Effector memory CD8-positive, alpha-beta T cell (primary cell): ENCODE results near the gene PUS7.
"Not testable (repeated sequence)": the region's sequence is repeated elsewhere in the genome, so short reads cannot be mapped to it uniquely, and the experiment has no call there.

Experiments
- ATAC-seq: fragments of 150-1000 bp; cut with Tn5 transposase; replicated peaks from 2 replicates; pipeline ENCODE4 v1.10.0; 2021; ENCODE audit warnings: mild to moderate bottlenecking, moderate library complexity
- DNase-seq, 3 experiments: peaks; one replicate each; pipeline ENCODE4 v3.0.0; 2021
- H3K27ac Mint-ChIP-seq, 2 donors: one replicate each; pipeline ENCODE4 v1.8.0; 2022; ENCODE audit warnings: mild to moderate bottlenecking in 2 of 2, mixed read lengths in 2 of 2, moderate library complexity in 2 of 2
- H3K27me3 Mint-ChIP-seq, 2 donors: one replicate each; pipeline ENCODE4 v1.8.0; 2022; ENCODE audit warnings: mixed read lengths in 2 of 2
- H3K36me3 Mint-ChIP-seq: one replicate; pipeline ENCODE4 v1.8.0; 2022; ENCODE audit warnings: mild to moderate bottlenecking, moderate library complexity, mixed read lengths; ENCODE audit not compliant: insufficient read depth
- H3K4me1 Mint-ChIP-seq, 2 donors: one replicate each; pipeline ENCODE4 v1.8.0; 2022; ENCODE audit warnings: low read depth in 2 of 2, mixed read lengths in 2 of 2
- H3K4me3 Mint-ChIP-seq, 2 donors: one replicate each; pipeline ENCODE4 v1.8.0; 2022; ENCODE audit warnings: mild to moderate bottlenecking in 2 of 2, mixed read lengths in 2 of 2, moderate library complexity in 2 of 2
- H3K9me3 Mint-ChIP-seq, 2 donors: one replicate each; pipeline ENCODE4 v1.8.0; 2022; ENCODE audit warnings: mixed read lengths in 2 of 2
- total RNA-seq, 9 experiments: gene quantifications; one replicate each; lab custom pipeline; 2026; lab: John Stamatoyannopoulos, UW

Gene PUS7
- 7.9 to 104 (median 21.8) reads per million in 9 experiments for total RNA-seq

GRCh38 chr7:105521717-105522463 lies at the start of gene PUS7:
PUS7 (minus strand) TSS chr7:105522271; CDS start chr7:105508512, 13,759 bp downstream.
- peaks cover 4% of the 10 kb centered on the region for H3K36me3 Mint-ChIP-seq
- peak; percentile 52 to 64 (median 62) for DNase-seq
- peak within 1 kb of the TSS; percentile 69 to 84 for H3K27ac Mint-ChIP-seq

GRCh38 chr7:105567821-105568220 lies 45.8 kb upstream of the PUS7 start:
- no peaks in the 10 kb centered on the region for H3K27me3 Mint-ChIP-seq
- H3K4me3 Mint-ChIP-seq: no peak overlapping the region
- H3K4me1 Mint-ChIP-seq: no peaks in the 10 kb centered on the region
- no peaks in the 10 kb centered on the region for H3K9me3 Mint-ChIP-seq
- peaks cover 61% of the 10 kb centered on the region for H3K36me3 Mint-ChIP-seq
- no peak for ATAC-seq
- no peak for DNase-seq
- H3K27ac Mint-ChIP-seq: no peak overlapping the region

More at GRCh38 chr7:105521717-105522463, at the start of gene PUS7:
- peaks cover 9 to 10% of the 10 kb centered on the region in 2 donors for H3K4me1 Mint-ChIP-seq
- peak within 1 kb of the TSS; percentile 94 to 97 for H3K4me3 Mint-ChIP-seq
- H3K9me3 Mint-ChIP-seq: no peaks in the 10 kb centered on the region
- no peaks in the 10 kb centered on the region for H3K27me3 Mint-ChIP-seq
- ATAC-seq: peak; percentile 91

GRCh38 chr7:105567024-105567423 lies 45.0 kb upstream of the PUS7 start:
- H3K27me3 Mint-ChIP-seq: no peaks in the 10 kb centered on the region
- H3K36me3 Mint-ChIP-seq: peaks cover 69% of the 10 kb centered on the region
- no peaks in the 10 kb centered on the region for H3K9me3 Mint-ChIP-seq
- DNase-seq: no peak
- no peaks in the 10 kb centered on the region for H3K4me1 Mint-ChIP-seq
- ATAC-seq: no peak
- no peak overlapping the region for H3K27ac Mint-ChIP-seq
- H3K4me3 Mint-ChIP-seq: no peak overlapping the region

- no peaks in the 10 kb centered on the region for H3K9me3 Mint-ChIP-seq
- no peaks in the 10 kb centered on the region for H3K4me1 Mint-ChIP-seq
- H3K4me3 Mint-ChIP-seq: no peak overlapping the region
- H3K27me3 Mint-ChIP-seq: no peaks in the 10 kb centered on the region
- ATAC-seq (no peak), DNase-seq (no peak)
- H3K36me3 Mint-ChIP-seq: peaks cover 86% of the 10 kb centered on the region
- H3K27ac Mint-ChIP-seq: no peak overlapping the region
Measured at GRCh38 chr7:105565190-105565589, 43.1 kb upstream of the PUS7 start.

- H3K27ac Mint-ChIP-seq: no peak overlapping the region
- H3K4me1 Mint-ChIP-seq: no peaks in the 10 kb centered on the region
- no peaks in the 10 kb centered on the region for H3K9me3 Mint-ChIP-seq
- H3K27me3 Mint-ChIP-seq: no peaks in the 10 kb centered on the region
- H3K36me3 Mint-ChIP-seq: peaks cover 88% of the 10 kb centered on the region
- no peak for DNase-seq
- no peak for ATAC-seq
- no peak overlapping the region for H3K4me3 Mint-ChIP-seq
Measured at GRCh38 chr7:105559926-105560325, 37.9 kb upstream of the PUS7 start.

- peaks cover 67% of the 10 kb centered on the region for H3K36me3 Mint-ChIP-seq
- peaks cover 9 to 20% of the 10 kb centered on the region in 2 donors for H3K4me1 Mint-ChIP-seq
- H3K4me3 Mint-ChIP-seq: no peak overlapping the region
- no peak overlapping the region for H3K27ac Mint-ChIP-seq
- DNase-seq (no peak), ATAC-seq (no peak)
- no peaks in the 10 kb centered on the region for H3K27me3 Mint-ChIP-seq
- H3K9me3 Mint-ChIP-seq: no peaks in the 10 kb centered on the region
Measured at GRCh38 chr7:105538339-105538738, 16.3 kb upstream of the PUS7 start.

GRCh38 chr7:105532709-105533460 lies 10.8 kb upstream of the PUS7 start:
- ATAC-seq (no peak), DNase-seq (no peak)
- Mint-ChIP-seq H3K27ac (peak overlapping the region; percentile 86 to 89), H3K36me3 (peaks cover 29% of the 10 kb centered on the region), H3K4me3 (peak overlapping the region; percentile 83 to 84), H3K27me3 (no peaks in the 10 kb centered on the region), H3K4me1 (peaks cover 19 to 22% of the 10 kb centered on the region in 2 donors), H3K9me3 (no peaks in the 10 kb centered on the region)

GRCh38 chr7:105531792-105532671 lies 10.0 kb upstream of the PUS7 start, which contains the start of gene RINT1:
RINT1 (plus strand) TSS chr7:105532201; CDS start chr7:105532316, 115 bp downstream.
- ATAC-seq (peak; percentile 87), DNase-seq (peak; percentile 88 to 94 (median 91))
- Mint-ChIP-seq H3K27me3 (no peaks in the 10 kb centered on the region), H3K27ac (peak within 1 kb of the TSS; percentile 86 to 89), H3K9me3 (no peaks in the 10 kb centered on the region), H3K4me1 (peaks cover 19 to 22% of the 10 kb centered on the region in 2 donors), H3K4me3 (peak within 1 kb of the TSS; percentile 83 to 84), H3K36me3 (peaks cover 20% of the 10 kb centered on the region)

GRCh38 chr7:105530546-105530945 lies 8.5 kb upstream of the PUS7 start:
- no peaks in the 10 kb centered on the region for H3K27me3 Mint-ChIP-seq
- peaks cover 18 to 19% of the 10 kb centered on the region in 2 donors for H3K4me1 Mint-ChIP-seq
- ATAC-seq (no peak), DNase-seq (no peak)
- H3K27ac Mint-ChIP-seq: peak overlapping the region in 1 of 2 donors; percentile 86
- H3K9me3 Mint-ChIP-seq: no peaks in the 10 kb centered on the region
- peaks cover 13% of the 10 kb centered on the region for H3K36me3 Mint-ChIP-seq
- H3K4me3 Mint-ChIP-seq: peak overlapping the region; percentile 36 to 84

- peaks cover 18 to 19% of the 10 kb centered on the region in 2 donors for H3K4me1 Mint-ChIP-seq
- no peak for DNase-seq
- ATAC-seq: no peak
- H3K4me3 Mint-ChIP-seq: peak overlapping the region; percentile 36 to 84
- no peaks in the 10 kb centered on the region for H3K9me3 Mint-ChIP-seq
- H3K36me3 Mint-ChIP-seq: peaks cover 13% of the 10 kb centered on the region
- H3K27me3 Mint-ChIP-seq: no peaks in the 10 kb centered on the region
- H3K27ac Mint-ChIP-seq: peak overlapping the region in 1 of 2 donors; percentile 86
Measured at GRCh38 chr7:105530126-105530525, 8.1 kb upstream of the PUS7 start.

GRCh38 chr7:105527737-105528136 lies 5.7 kb upstream of the PUS7 start:
- H3K4me1 Mint-ChIP-seq, H3K27ac Mint-ChIP-seq, H3K9me3 Mint-ChIP-seq, DNase-seq, H3K36me3 Mint-ChIP-seq, ATAC-seq, H3K27me3 Mint-ChIP-seq, H3K4me3 Mint-ChIP-seq: not testable (repeated sequence)

- Mint-ChIP-seq H3K4me1 (peaks cover 4 to 9% of the 10 kb centered on the region in 2 donors), H3K9me3 (no peaks in the 10 kb centered on the region), H3K27me3 (no peaks in the 10 kb centered on the region), H3K36me3 (peaks cover 6% of the 10 kb centered on the region), H3K27ac (no peak overlapping the region), H3K4me3 (no peak overlapping the region)
- no peak for DNase-seq
- ATAC-seq: no peak
Measured at GRCh38 chr7:105524840-105525239, 2.8 kb upstream of the PUS7 start.

- DNase-seq, H3K36me3 Mint-ChIP-seq, ATAC-seq, H3K4me3 Mint-ChIP-seq, H3K4me1 Mint-ChIP-seq, H3K9me3 Mint-ChIP-seq, H3K27ac Mint-ChIP-seq, H3K27me3 Mint-ChIP-seq: not testable (repeated sequence)
Measured at GRCh38 chr7:105524423-105524822, 2.4 kb upstream of the PUS7 start.
